ENCODE measurements around the gene NPIPA2.
"Not testable (repeated sequence)": the region's sequence is repeated elsewhere in the genome, so short reads cannot be mapped to it uniquely, and the experiment has no call there.

The NPIPA2 gene

GRCh38 chr16:14742273-14743128 is at the start of gene NPIPA2:
TSS of gene NPIPA2 (plus strand) at chr16:14742533. CDS start at chr16:14748066, 5,533 bp downstream.
- not testable (repeated sequence) for DNase-seq

GRCh38 chr16:14694129-14694528 is 48.2 kb upstream of the NPIPA2 start, which contains the start of gene PLA2G10:
TSS of gene PLA2G10 (minus strand) at chr16:14694308. CDS start at chr16:14694229, 79 bp downstream.
- not testable (repeated sequence) for DNase-seq

- not testable (repeated sequence) for DNase-seq
These were observed 40.5 kb upstream of the NPIPA2 start for GRCh38 chr16:14701859-14702258.

GRCh38 chr16:14702672-14703071 is 39.7 kb upstream of the NPIPA2 start:
- DNase-seq: not testable (repeated sequence)

- DNase-seq: not testable (repeated sequence)
These were observed 38.9 kb upstream of the NPIPA2 start, which contains the start of gene NPIPA3 for GRCh38 chr16:14703156-14704011. TSS of gene NPIPA3 (plus strand) at chr16:14703411. CDS start at chr16:14708944, 5,533 bp downstream.

- DNase-seq: not testable (repeated sequence)
These were observed 9.1 kb upstream of the NPIPA2 start for GRCh38 chr16:14733233-14733632.

- not testable (repeated sequence) for DNase-seq
These were observed 1.4 kb upstream of the NPIPA2 start for GRCh38 chr16:14740832-14741385.

GRCh38 chr16:14741794-14742193 is 539 bp upstream of the NPIPA2 start:
- not testable (repeated sequence) for DNase-seq

- not testable (repeated sequence) for DNase-seq
These were observed 31.3 kb downstream of the NPIPA2 start for GRCh38 chr16:14773654-14774053.

- not testable (repeated sequence) for DNase-seq
These were observed 33.3 kb downstream of the NPIPA2 start for GRCh38 chr16:14775624-14776023.

GRCh38 chr16:14776763-14777162 is 34.4 kb downstream of the NPIPA2 start:
- DNase-seq: not testable (repeated sequence)

- not testable (repeated sequence) for DNase-seq
These were observed 37.1 kb downstream of the NPIPA2 start for GRCh38 chr16:14779368-14779877.

GRCh38 chr16:14786180-14786579 is 43.8 kb downstream of the NPIPA2 start:
- DNase-seq: not testable (repeated sequence)

- DNase-seq: not testable (repeated sequence)
These were observed 47.2 kb downstream of the NPIPA2 start for GRCh38 chr16:14789577-14789976.

- DNase-seq: not testable (repeated sequence)
These were observed 48.1 kb downstream of the NPIPA2 start for GRCh38 chr16:14790320-14790956.

- DNase-seq: not testable (repeated sequence)
These were observed 50.6 kb downstream of the NPIPA2 start for GRCh38 chr16:14792914-14793313.

- DNase-seq: not testable (repeated sequence)
These were observed 55.2 kb downstream of the NPIPA2 start for GRCh38 chr16:14797558-14797957.

GRCh38 chr16:14803577-14803976 is 61.2 kb downstream of the NPIPA2 start:
- DNase-seq: not testable (repeated sequence)

GRCh38 chr16:14807184-14807678 is 64.9 kb downstream of the NPIPA2 start:
- not testable (repeated sequence) for DNase-seq

GRCh38 chr16:14813890-14814289 is 71.6 kb downstream of the NPIPA2 start:
- not testable (repeated sequence) for DNase-seq

Measured in COR-L47 (cell line).